GM18909 (cell line): Measurements from ENCODE around the gene MS4A15.
"Not testable (repeated sequence)": the region's sequence is repeated elsewhere in the genome, so short reads cannot be mapped to it uniquely, and the experiment has no call there.

Source experiments
- ATAC-seq: cut with Tn5 transposase; IDR thresholded peaks from one replicate; pipeline ENCODE4 v1.9.1; 2021; ENCODE audit warnings: mild to moderate bottlenecking; ENCODE audit not compliant: unreplicated experiment, poor library complexity

MS4A15 gene, protein sequence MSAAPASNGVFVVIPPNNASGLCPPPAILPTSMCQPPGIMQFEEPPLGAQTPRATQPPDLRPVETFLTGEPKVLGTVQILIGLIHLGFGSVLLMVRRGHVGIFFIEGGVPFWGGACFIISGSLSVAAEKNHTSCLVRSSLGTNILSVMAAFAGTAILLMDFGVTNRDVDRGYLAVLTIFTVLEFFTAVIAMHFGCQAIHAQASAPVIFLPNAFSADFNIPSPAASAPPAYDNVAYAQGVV

DNA sequence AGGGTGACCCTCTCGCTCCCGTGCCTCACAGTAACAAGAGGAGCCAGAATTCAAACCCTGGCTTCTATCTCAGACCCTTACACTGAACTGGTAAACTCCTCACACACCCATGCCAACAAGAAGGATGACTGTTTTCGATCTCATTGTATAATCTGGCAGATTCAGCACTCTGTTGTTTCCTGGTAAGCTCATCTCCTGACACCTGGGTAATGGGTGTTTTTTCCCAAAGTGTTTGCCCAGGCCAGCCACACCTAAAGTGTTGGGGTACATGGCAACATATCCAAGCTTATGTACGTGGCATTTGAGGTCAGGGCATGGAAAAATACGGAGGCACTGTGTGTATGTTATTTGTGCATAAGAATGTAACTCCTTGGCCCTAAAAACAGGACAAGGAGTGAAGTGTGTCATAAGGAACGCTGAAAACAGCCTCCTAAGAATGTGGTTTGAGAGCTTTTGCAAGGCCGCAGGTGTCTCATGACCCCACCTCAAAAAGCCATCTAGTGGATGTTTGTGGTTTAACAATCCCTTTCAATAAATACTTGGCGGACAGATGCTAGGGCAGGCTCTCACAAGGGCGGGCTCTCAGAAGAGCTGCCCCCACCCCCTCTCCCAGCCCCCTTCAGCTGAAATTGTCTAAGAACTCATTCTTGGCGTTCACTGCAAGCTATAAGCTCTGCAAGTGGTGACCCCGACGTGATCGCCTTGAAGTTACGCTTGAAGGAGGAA, at the start of gene MS4A15:
Gene MS4A15, plus strand, starts transcription at position 561 of the 726 bp plus-strand sequence. CDS start 6,867 bp downstream, outside the sequence.
- ATAC-seq: peak; percentile 36

DNA sequence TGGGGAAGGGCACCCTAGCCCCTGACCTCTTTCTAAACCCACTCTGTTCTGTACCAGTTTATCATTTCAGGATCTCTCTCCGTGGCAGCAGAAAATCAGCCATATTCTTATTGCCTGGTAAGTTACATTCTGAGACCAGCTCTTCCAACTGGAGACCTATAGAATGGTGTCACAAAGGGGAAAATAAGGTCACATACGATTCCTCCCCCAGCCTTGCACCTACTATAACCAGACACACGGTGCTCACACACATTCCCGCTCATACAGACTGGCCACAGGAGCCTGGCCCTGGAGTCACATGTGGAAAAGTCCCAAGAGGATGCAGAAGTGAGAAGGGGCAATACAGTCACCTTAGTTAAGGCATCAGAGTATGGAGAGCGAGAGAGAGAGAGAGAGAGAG, 49.7 kb upstream of the MS4A15 start:
- ATAC-seq: no peak

DNA sequence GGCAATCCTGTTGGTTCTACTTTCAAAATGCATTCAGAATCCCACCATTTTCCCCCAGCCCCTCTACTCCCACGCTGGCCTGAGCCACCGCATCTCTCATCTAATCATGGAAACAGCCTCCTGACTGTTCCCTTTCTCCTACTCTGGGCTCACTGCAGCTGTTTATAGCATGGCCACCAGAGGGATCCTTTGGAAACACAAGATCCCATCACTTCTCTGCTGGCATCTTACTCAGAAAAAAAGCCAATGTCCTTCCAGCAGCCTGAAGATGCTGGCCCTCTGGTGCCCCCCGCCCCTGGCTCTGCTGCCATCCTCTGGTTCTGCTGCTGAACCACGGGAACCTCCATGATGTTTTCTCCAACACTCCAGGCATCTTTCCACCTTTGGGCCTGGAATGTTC, 46.2 kb upstream of the MS4A15 start:
- no peak for ATAC-seq

DNA sequence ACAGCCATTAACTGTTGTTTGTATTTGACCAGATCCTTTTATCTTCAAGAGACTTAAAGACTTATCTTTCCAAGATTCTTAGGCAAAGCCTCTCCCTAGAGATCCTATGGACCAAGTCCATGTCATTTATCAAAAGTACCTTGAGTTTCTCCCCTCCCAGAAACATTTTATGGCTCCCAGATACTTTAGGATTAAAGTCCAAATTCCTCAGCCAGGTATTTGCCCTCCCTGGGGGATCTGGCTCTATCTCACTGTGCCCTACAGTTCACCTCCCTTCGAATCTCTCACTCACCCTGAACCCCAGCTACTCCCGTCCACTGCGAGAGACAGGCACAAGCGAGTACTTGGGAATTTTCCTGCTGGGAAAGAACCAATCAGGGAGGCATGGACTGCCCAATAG, 45.4 kb upstream of the MS4A15 start:
- ATAC-seq: no peak

DNA sequence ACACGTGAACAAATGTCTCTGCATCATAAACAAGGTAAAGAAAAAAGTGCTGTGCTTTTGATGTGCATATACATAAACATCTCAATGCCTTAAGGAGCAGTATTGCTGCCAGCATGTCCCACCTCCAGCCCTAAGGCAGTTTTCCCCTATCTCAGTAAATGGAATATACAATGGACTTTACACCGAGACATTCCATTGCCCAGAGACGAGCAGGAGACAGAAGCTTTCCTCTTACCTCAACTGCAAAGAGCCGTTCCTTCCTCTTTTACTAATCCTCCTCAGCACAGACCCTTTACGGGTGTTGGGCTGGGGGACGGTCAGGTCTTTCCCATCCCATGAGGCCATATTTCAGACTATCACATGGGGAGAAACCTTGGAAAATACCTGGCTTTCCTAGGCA, 43.2 kb upstream of the MS4A15 start:
- ATAC-seq: not testable (repeated sequence)

DNA sequence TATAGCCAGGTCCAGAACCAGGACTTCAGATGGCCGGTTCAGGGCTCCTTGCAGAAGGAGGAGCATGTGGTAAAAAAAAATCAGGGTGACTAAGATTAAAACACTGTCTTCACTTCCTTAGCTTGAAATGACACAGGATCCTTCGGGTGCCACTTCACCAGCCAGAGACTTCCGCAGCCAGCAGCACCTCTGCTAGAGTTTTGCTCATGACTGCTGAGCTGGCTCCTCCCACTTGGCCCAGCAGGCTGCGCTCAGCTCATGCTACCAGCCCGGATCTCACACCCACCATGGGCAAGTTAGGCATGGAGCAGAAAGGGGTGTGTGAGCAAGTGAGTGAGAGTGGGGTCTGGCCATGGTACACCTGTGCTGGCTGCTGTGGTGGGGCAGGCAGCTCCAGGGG, 38.7 kb upstream of the MS4A15 start:
- no peak for ATAC-seq

DNA sequence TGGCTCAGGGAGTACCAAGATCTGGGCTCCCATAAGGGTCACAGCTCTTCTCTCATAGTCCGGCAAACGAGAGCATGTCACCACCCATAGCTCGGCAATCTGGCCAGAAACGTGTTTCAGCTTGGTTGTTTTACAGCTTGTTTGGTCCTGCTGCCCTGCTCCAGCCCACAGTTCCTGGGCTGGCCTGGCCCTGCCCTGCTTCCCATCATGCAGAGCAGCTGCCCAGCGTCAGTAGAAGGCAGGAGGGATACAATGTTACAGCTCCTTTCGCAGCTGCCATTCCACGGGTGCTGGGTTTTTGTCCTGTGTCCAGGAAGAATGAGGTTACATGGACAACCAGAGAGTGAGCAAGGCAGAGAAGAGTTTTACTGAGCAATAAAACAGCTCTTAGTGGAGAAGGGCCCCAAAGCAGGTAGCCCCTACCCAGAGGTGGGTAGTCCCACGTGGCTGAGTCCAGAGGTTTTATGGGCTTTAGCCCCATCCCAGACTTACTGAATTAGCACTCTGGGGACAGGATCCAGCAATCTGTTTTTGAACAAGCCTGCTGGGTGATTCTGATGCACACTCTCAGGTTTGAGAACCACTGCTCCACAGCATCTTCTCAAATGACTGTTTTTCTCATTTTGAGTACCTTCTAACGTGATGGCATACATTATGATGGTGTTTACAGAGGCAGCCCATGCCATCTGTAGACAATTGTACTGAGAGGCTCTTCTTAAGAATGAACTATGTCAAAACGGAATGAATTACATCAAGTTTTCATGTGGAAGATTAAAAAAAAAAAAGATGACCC, 37.9 kb upstream of the MS4A15 start:
- no peak for ATAC-seq

DNA sequence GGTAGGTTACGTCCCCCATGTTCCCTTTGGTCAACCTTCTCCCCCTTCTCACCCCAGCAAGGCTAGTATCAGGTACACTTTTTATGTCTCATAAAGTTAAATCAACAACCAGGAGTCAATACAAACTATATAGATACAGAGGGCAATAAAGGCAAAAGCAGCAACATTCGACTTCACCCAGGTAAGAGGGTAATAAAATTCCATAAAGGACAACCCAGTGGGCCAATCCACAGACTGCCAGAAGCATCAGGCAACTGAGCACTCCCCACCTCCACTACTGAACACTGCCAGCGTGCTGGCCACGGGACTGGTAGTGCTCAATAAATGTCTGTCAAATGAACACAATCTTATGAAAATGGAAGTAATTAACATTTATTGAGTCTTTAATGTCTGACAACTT, 37.3 kb upstream of the MS4A15 start:
- ATAC-seq: no peak

DNA sequence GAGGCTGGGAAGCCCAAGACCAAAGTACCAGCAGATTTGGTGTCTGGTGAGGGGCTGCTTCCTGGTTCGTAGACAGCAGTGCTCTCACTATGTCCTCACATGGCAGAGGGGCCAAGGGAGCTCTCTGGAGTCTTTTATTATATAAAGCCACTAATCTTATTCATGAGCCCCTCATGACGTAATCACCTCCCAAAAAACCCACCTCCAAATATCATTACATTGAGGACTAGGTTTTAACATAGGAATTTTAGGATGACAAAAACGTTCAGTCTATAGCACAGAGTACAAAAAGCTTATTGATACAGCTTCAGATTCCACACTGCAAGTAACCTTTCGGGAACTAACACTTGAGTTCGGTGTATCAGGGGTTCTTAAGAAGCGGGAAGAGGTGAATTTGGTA, 36.2 kb upstream of the MS4A15 start:
- ATAC-seq: no peak

DNA sequence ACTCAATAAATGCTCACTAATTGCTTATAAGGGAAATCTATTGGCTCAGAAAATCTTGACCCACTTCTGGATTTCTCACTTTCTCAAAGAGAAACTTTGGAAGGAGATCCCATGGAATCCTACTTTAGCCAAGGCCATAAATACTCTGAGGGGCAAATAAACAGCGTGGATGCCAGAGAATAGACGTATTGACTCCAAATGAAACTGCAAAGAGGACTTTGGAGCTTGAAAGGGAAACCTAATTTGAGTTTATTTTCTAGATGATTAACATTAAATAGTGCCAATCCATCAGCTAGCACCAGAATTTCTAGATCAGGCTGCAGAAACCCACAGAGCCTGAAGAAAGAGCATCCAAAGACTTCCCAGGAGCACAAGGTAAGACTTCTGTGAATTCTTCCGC, 32.2 kb upstream of the MS4A15 start, which contains the start of gene MS4A18:
Gene MS4A18, plus strand, starts transcription at position 301 of the 400 bp plus-strand sequence.
- ATAC-seq: no peak

DNA sequence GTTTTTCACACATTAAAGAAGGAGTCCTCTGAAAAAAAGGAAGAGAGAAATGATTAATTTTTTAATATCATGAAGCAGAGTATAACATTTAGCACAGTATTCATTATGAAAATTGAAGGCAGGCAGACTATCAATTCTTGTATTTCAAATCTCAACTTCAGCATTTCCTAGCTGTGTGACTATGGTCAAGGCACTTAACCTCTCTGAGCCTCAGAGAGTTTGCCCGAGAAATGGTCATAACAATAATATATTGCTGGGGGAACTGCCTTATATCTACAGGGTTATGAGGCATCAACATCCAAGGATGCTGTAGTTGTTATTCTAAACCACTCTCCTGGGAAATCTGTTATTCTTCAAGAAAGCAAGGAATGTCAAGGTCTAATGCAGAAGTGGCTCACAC, 31.1 kb upstream of the MS4A15 start:
- no peak for ATAC-seq

DNA sequence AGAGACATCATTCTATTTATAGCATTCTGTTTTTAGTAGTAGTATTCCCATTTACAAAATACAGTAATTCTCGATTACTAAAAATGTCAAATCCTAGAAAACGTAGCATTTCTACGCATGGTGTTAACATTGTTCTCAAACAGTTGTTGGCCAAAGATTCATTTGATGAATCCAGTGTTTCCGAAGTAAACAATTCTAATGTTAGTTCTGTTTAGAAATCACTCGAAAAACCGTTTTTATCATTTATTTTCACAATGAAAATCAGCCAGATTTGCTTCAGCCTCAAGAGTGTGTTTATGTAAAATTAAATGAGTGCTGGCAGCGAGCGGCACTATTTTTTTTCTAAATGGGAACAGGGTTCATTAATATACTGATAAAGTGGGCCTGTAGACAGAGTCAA, 25.1 kb upstream of the MS4A15 start:
- ATAC-seq: no peak

DNA sequence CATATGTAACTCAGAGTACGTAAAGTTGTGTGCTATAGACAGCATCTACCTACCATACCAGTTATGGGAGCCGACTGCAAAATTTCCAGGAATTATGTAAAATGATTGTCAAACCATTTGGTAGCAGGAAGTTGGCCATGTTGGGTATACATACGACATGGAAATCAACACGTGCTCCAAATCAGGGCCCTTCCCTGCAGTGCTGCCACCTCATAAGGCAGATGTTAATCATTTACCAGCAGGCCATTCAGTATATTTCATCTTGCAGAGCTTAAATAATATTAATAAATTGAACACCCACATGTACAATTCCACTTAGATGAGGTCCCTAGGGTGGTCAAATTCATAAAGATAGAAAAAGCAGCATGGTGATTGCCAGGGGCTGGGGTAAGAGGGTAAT, 22.4 kb upstream of the MS4A15 start:
- ATAC-seq: no peak

DNA sequence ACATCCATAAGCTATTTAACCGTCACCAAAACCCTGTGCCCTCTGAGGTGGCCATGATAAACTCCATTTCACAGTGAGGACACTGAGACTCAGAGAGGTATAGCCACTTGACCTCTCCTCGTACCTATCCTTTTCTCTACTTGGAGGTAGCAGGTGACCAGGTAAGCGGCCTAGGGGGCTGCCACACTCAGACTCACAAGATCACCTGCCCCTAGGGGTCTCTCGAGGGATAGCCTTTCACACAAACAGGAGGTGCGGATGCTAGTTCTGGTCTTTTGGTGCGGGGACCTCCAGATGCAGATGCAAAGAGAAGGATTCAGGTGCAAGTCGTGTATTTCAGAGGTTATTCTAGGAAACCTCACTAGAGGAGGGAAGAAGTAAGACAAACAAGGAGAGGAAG, 17.6 kb upstream of the MS4A15 start:
- no peak for ATAC-seq

DNA sequence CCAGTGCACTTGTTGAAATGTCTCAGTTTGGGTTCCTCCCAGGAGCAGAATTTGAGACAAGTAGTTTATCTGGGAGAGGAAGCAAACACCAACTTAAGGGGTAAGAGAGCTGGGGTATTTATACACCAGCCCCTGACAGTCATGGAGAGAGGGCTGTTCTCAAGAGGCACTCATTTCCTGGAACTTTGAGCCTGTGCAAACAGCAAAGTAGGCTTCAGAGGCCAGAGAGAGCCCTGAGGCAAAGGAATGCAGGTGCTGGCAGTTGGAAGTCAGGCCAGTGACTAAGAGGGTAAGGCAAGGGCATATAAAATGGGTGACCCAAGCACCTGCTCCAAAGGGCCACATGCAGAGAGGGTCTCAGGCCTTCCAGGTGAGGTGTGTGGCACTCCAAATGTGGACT, 16.1 kb upstream of the MS4A15 start:
- ATAC-seq: no peak

DNA sequence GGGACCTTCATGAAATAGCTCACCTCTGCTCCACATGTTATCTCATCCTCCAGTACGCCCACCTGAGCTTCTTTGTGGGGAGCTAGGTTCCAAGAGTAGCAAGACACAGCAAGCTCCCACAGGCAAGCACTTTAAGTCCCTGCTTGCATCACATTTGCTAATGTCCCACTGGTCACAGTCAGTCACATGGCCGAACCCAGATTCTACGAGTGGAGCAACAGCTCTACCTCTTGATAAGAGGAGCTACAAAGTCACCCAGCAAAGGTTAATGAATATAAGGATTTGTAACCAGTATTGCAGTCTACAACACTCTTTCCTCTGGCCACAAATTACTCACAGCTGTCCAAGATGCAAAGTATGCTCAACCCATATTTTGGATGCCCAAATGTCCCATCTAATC, 15.2 kb upstream of the MS4A15 start:
- no peak for ATAC-seq

DNA sequence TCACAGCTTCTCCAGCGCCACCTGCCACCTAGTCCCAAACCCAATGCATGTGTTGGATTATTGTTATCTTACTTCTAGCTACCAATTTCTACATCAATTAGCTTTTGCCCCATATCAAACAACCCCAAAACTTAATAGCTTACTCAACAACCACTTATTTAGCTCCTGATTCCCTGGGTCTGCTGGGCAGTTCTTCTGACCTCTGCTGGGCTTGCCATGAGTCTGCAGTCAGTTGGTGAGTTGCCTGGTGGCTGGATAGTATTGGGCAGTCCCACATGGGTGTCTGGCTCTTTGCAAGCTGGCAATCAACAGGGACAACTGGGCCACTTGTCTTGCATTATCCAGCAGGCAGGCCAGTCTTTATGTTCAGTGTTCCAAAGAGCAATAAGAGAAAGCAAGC, 13.6 kb upstream of the MS4A15 start:
- no peak for ATAC-seq

DNA sequence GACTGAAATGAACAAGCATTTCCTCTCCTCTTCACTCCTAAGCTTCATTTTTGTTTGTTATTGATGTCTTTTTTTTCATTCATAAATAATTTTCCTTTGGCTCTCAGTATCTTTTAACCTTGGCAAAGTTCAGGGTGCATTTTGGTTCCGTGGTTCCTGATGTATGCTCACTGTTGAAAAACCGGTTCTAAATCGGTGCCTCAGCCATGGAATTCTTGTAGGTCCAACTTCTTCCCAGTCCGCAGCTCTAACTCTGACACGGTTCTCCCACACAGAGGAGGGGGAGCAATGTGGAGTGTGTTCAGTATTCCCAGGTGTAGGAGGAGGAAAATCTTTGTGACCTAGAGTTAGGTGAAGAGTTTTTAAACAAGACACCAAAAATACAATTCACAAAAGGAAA, 12.6 kb upstream of the MS4A15 start:
- no peak for ATAC-seq

DNA sequence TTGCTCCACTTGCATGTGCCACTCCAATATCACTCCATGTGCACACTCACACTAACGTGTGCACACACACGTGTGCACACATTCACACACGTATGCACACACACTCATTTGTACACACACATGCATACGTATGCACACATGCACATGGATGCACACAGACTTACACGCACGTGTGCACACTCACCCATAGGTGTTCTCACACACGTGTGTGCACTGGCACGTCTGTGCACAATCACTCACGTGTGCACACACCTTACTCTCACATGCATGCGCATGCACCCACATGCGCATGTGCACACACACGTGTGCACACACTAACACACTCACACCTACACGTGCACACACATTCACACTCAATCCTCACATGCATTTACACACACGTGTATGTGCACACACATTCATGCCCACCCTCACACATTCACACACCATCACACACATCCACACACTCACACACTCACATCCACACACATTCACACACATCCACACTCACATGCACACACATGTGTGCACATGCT, 9.3 kb upstream of the MS4A15 start:
- no peak for ATAC-seq

DNA sequence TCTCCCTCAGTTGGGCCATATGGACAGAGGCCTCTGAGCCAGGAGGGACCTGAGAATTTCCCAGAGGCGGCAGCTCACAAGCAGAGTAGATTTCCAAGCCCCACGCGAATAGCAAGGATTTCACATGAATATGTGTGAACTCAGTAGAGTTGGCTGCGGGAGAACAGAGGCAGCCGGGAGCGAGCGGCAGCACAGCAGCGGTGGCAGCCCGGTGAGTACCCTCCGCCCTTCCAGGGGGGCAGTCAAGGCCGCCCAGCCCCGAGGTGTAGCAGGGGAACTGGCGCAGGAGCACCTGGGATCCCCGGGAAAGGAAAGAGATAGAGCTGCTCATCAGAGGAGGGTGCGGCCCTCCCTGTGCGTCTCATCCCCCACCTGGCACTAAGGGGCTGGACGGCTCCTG, 8.4 kb upstream of the MS4A15 start:
- no peak for ATAC-seq

DNA sequence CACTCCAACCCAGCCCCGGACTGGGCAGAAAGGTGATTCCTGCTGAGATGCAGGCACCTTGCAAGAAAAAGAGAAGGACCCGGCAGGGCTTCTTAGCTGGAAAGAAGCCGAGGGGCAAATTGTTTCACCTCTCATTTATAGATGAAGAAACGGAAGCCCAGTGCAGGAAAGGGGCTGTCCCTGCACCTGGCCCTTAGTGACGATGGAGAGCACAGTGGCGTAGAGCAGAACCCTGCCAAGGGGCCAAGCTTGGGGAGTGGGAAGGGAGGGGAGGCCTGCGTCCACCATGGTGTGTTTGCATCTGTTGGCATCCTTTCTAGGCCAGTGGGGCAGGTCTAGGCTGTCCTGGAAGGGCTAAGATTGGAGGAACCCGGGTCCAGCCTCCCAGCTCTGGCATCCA, 7.8 kb upstream of the MS4A15 start:
- no peak for ATAC-seq
